HL-60 (cell line): Measurements from ENCODE around the gene SNAPC3.

Experiments used
- DNase-seq, 2 experiments: peaks; one replicate each; pipeline ENCODE4 v3.0.0-alpha.2; 2010 to 2020; ENCODE audit warnings: low read depth in 1 of 2, low spot score in 1 of 2
- H3K27ac ChIP-seq: fragments of 250-450 bp; sonication (Bioruptor Pico); replicated peaks from 2 replicates; pipeline ENCODE4 v1.5.1; 2020; ENCODE audit warnings: mild to moderate bottlenecking, moderate library complexity
- H3K27me3 ChIP-seq: fragments of 250-450 bp; sonication (Bioruptor Pico); 2 replicates; pipeline ENCODE4 v1.5.1; 2021; ENCODE audit warnings: mild to moderate bottlenecking, moderate library complexity; ENCODE audit not compliant: insufficient read depth, poor library complexity, severe bottlenecking
- H3K4me3 ChIP-seq: replicated peaks from 2 replicates; pipeline ENCODE4 v1.5.1; 2011; ENCODE audit warnings: mild to moderate bottlenecking, control low read depth, low read length; ENCODE audit not compliant: insufficient read depth
- GABPA ChIP-seq: IDR thresholded peaks from 2 replicates; pipeline ENCODE4 v1.6.1; 2012; ENCODE audit warnings: low read depth
- POLR2AphosphoS5 ChIP-seq: IDR thresholded peaks from 2 replicates; pipeline ENCODE4 v1.6.1; 2012; ENCODE audit warnings: low read depth
- SPI1 ChIP-seq: IDR thresholded peaks from 2 replicates; pipeline ENCODE4 v1.6.1; 2012; ENCODE audit warnings: low read depth, mild to moderate bottlenecking, borderline replicate concordance
- TF ChIP-seq, protein P1 (sequence below): IDR thresholded peaks from one replicate; pipeline ENCODE4 v1.5.1; 2011; ENCODE audit warnings: low read length, control low read depth, inconsistent platforms; ENCODE audit not compliant: insufficient read depth
- TF ChIP-seq, protein P2 (sequence below): IDR thresholded peaks from 2 replicates; pipeline ENCODE4 v1.6.1; 2012; ENCODE audit warnings: low read depth; ENCODE audit not compliant: insufficient replicate concordance

Gene SNAPC3

DNA sequence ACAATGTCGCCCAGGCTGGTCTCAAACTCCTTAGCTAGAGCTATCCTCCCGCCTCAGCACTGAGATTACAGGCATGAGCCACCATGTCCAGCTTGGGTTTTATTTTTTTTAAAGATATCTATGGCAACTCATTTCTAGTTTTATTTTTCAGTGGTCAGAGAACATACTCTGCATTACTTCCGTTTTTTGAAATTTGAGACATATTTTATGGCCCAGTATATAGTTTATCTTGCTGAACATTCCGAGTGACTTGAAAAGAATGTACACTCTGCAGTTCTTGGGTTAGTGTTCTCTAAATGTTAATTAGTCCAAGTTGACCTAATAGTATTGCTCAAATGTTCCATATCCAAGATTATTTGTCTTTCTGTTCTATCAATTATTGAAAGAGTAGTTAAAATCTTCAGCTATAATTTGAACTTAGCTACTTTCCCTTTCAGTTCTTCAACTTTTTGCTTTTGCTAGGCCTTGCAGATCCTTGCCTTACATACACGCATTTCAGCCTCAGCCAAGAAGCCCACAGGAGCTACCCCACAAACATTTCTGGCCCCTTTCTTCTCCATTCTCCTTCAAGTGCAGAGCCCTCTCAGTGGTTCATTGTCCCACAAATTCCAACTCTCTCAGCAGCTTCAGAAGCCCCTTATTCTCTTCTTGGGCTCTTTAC, 22.3 kb upstream of the SNAPC3 start:
- Histone ChIP-seq H3K27me3 (no peaks in the 10 kb centered on the region), H3K4me3 (no peak overlapping the region), H3K27ac (no peak overlapping the region)
- DNase-seq = no peak
- TF ChIP-seq, protein P1, sequence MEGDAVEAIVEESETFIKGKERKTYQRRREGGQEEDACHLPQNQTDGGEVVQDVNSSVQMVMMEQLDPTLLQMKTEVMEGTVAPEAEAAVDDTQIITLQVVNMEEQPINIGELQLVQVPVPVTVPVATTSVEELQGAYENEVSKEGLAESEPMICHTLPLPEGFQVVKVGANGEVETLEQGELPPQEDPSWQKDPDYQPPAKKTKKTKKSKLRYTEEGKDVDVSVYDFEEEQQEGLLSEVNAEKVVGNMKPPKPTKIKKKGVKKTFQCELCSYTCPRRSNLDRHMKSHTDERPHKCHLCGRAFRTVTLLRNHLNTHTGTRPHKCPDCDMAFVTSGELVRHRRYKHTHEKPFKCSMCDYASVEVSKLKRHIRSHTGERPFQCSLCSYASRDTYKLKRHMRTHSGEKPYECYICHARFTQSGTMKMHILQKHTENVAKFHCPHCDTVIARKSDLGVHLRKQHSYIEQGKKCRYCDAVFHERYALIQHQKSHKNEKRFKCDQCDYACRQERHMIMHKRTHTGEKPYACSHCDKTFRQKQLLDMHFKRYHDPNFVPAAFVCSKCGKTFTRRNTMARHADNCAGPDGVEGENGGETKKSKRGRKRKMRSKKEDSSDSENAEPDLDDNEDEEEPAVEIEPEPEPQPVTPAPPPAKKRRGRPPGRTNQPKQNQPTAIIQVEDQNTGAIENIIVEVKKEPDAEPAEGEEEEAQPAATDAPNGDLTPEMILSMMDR = no peak
- TF ChIP-seq GABPA (no peak), POLR2AphosphoS5 (no peak), SPI1 (no peak)
- TF ChIP-seq, protein P2, sequence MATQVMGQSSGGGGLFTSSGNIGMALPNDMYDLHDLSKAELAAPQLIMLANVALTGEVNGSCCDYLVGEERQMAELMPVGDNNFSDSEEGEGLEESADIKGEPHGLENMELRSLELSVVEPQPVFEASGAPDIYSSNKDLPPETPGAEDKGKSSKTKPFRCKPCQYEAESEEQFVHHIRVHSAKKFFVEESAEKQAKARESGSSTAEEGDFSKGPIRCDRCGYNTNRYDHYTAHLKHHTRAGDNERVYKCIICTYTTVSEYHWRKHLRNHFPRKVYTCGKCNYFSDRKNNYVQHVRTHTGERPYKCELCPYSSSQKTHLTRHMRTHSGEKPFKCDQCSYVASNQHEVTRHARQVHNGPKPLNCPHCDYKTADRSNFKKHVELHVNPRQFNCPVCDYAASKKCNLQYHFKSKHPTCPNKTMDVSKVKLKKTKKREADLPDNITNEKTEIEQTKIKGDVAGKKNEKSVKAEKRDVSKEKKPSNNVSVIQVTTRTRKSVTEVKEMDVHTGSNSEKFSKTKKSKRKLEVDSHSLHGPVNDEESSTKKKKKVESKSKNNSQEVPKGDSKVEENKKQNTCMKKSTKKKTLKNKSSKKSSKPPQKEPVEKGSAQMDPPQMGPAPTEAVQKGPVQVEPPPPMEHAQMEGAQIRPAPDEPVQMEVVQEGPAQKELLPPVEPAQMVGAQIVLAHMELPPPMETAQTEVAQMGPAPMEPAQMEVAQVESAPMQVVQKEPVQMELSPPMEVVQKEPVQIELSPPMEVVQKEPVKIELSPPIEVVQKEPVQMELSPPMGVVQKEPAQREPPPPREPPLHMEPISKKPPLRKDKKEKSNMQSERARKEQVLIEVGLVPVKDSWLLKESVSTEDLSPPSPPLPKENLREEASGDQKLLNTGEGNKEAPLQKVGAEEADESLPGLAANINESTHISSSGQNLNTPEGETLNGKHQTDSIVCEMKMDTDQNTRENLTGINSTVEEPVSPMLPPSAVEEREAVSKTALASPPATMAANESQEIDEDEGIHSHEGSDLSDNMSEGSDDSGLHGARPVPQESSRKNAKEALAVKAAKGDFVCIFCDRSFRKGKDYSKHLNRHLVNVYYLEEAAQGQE = no peak

DNA sequence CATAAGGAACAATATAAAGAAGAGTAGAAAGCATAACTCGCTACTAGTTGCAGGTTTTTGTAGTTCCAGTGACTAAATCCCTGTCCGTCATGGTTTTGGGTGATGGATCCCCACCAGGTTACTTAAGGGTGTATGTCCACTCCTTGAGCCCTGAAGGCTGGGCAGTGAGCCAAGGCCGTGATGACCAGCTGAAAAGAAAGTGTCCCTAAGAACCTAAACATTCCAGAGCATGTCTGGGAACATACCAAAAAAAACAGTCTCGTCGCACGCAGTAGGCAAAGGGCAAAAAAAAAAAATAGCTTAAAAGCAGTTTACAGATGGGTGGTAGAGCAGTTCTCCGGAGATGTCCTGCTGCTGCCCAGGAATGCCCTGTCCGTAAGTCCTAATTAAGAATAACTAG, 21.4 kb upstream of the SNAPC3 start:
- Histone ChIP-seq H3K27me3 (no peaks in the 10 kb centered on the region), H3K27ac (no peak overlapping the region), H3K4me3 (no peak overlapping the region)
- TF ChIP-seq GABPA = no peak
- TF ChIP-seq, protein P2 = no peak
- no peak for TF ChIP-seq SPI1
- TF ChIP-seq POLR2AphosphoS5 = no peak
- TF ChIP-seq, protein P1 = no peak
- no peak for DNase-seq

- peak in 1 of 2 experiments; percentile 1 for DNase-seq
- TF ChIP-seq GABPA (no peak), SPI1 (no peak), POLR2AphosphoS5 (no peak)
- TF ChIP-seq, protein P1 = no peak
- TF ChIP-seq, protein P2 = no peak
- H3K4me3 ChIP-seq = no peak overlapping the region
- no peak overlapping the region for H3K27ac ChIP-seq
- no peaks in the 10 kb centered on the region for H3K27me3 ChIP-seq
Measured at GRCh38 chr9:15403155-15403554, 19.5 kb upstream of the SNAPC3 start.
